ENCODE results near the gene GNG4.
A peak's percentile ranks its signal among the peaks of the same experiment; 100 is the strongest.
"Not testable (repeated sequence)": the region's sequence is repeated elsewhere in the genome, so short reads cannot be mapped to it uniquely, and the experiment has no call there.

The GNG4 gene

DNA sequence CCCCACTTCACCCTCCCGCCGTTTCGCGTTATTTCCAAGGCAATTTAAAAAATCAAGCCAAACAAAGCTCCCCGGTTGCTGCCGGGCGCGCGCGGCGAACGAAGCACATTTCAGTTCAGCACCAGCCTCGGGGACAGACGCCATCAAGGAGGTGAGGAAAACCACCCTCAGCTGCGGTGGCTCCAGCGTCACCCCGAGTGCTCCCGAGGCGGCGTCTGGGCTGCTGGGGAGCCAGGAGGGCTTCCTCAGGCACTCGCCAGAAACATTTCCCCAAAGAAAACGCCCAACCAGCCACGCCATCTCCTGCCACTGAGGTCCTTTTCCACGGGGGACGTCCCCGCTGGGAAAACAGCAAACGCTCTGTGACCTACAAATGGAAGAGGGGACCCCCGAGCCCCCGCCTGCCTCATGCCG is 623 bp downstream of the GNG4 start:
- DNase-seq (ENCODE audit: low read depth), result peak; percentile 46

- DNase-seq (ENCODE audit: low read depth), result no peak
Measured at GRCh38 chr1:235648407-235648907, 1.1 kb downstream of the GNG4 start.

DNA sequence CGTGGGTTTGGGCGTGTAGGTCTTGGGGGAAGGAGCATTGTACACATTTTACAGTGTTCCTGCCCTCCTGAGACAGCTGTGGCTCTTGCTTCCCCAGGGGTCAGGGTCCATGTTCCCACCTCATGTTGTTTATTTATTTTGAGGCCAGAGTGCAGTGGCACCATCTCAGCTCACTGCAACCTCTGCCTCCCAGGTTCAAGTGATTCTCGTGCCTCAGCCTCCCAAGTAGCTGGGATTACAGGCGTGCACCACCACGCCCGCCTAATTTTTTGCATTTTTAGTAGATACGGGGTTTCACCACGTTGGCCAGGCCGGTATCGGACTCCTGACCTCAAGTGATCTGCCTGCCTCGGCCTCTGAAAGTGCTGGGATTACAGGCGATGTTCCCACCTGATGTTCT is 2.0 kb downstream of the GNG4 start:
- not testable (repeated sequence) for DNase-seq (ENCODE audit: low read depth)

GRCh38 chr1:235646463-235646862 is 3.1 kb downstream of the GNG4 start:
- no peak for DNase-seq (ENCODE audit: low read depth)

GRCh38 chr1:235644693-235645305 is 4.8 kb downstream of the GNG4 start:
- DNase-seq (ENCODE audit: low read depth), result no peak

GRCh38 chr1:235643837-235644692 is 5.5 kb downstream of the GNG4 start:
- no peak for DNase-seq (ENCODE audit: low read depth)

DNA sequence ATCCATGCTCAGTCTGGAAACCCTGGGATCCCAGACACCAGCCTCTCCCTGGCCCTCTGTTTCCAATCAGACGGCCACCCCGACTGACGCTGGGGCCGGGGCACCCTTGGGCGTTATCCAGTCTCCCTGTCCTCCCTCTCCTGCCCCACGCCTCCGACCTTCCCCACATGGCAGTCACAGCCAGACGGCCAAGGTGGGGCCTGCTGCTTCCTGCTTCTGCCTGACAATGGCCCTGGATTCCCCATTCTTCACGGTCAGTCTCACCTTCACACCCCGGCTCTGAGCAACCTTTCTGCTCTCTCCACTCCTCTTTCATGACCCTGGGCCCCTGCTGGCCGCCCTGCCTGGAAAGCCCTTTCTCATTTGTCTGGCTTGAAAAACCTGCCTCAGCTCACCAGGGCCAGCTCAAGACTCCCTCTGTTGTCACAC is 6.6 kb downstream of the GNG4 start:
- DNase-seq (ENCODE audit: low read depth), result no peak

DNA sequence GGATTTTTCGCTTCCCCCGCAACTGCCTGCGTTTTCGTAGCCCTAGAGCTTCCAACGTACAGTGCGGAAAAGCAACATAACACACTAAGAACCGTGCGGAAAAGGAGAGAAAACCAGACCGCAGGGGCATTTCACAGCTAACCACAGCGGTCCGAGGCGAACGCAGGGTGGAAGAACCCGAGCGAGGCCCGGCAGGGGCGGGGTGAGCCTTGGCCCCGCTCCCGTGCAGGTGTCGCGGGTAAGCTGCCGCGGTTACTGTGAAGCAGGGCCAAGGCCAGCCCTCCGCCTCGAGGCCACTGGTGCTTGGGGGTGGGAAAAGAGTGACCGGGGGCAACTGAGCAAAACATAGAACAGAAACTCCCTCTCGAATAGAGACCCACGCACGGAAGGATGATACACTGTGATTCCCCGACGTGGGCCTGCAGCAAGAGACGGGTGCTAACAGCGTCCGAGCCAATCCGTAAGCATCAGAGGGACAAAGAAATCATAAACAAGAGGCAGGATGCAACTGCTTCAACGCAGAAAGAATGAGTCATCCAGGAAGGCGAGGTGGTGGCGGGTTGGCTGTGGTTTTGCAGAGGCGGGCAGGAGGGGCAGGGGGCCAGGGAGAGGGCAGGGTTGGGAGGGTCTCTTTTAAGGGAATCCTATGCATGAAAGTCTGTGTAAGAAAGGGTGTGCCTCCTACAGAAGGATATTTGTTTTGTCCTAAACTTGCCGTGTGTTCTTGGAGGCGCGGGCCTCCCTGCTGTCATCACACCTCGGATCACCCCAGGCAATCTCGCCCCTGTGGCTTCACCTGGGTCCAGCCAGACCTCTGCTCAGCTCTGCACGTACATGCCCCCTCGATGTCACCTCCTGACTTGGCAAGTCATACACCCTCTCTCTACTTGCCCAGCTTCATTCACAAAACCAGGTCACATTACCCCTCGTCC is 7.3 kb downstream of the GNG4 start:
- DNase-seq (ENCODE audit: low read depth), result no peak

DNA sequence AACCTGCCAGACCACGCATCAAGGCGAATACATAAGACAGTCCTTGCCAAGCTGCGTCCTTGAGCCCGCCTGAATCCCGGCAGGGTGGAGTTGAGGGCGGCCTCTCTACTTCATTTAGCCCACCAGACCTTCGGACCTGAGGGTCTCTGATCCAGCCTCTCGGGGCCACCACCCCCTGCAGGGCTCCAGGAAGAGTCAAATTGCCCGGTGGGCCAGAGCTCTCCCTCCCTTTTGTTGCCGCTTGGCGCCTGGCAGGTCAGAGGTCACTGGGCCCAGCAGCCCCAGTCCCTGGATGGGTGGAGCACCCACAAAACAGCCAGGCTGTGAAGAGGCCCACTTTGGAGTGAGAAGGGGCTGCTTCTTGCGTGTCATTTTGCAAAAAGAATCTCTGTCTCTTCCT is 9.0 kb downstream of the GNG4 start:
- no peak for DNase-seq (ENCODE audit: low read depth)

GRCh38 chr1:235639226-235640205 is 10.1 kb downstream of the GNG4 start:
- DNase-seq (ENCODE audit: low read depth), result no peak

DNA sequence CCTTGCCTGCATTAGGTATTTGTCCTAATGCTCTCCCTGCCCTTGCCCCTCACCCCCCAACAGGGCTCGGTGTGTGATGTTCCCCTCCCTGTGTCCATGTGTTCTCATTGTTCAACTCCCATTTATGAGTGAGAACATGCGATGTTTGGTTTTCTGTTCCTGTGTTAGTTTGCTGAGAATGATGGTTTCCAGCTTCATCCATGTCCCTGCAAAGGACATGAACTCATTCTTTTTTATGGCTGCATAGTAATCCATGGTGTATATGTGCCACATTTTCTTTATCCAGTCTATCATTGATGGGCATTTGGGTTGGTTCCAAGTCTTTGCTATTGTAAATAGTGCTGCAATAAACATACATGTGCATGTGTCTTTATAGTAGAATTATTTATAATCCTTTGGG is 11.0 kb downstream of the GNG4 start:
- DNase-seq (ENCODE audit: low read depth), result not testable (repeated sequence)

GRCh38 chr1:235637756-235638534 is 11.6 kb downstream of the GNG4 start:
- DNase-seq (ENCODE audit: low read depth), result no peak

DNA sequence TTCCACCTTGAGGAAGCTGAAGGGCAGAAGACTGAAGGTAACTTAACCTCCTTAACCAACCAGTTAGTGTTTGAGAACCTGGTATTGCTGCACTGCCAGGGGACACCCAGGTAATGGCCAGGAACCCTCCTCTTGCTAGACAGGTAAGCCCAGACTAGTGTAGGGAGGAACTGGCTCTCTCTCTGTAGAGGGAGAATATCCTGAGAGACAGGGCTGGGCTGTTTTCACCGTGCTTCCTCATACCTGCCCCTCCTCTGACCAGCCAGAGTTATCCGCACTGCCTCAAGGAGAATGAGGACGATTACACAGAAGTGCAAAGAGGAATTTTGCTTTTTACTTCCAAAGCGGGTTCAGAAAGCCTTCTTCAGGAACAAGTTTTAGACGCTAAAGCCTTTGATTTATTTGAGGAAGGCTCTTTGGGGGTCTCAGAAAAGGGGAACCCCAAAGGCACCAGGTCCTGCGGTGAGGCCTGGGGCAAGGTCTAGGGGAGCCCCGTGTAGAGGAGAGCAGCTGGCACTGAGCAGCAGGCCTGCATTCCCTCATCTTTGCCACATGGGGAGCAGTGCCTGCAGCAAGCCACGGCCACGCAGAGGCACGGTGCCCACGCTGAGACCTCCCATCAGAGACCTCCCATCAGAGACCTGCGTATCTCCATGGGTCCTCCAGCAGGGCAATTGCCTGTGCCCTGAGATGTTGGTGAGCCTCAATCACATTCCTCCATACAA is 13.5 kb downstream of the GNG4 start:
- no peak for DNase-seq (ENCODE audit: low read depth)

DNA sequence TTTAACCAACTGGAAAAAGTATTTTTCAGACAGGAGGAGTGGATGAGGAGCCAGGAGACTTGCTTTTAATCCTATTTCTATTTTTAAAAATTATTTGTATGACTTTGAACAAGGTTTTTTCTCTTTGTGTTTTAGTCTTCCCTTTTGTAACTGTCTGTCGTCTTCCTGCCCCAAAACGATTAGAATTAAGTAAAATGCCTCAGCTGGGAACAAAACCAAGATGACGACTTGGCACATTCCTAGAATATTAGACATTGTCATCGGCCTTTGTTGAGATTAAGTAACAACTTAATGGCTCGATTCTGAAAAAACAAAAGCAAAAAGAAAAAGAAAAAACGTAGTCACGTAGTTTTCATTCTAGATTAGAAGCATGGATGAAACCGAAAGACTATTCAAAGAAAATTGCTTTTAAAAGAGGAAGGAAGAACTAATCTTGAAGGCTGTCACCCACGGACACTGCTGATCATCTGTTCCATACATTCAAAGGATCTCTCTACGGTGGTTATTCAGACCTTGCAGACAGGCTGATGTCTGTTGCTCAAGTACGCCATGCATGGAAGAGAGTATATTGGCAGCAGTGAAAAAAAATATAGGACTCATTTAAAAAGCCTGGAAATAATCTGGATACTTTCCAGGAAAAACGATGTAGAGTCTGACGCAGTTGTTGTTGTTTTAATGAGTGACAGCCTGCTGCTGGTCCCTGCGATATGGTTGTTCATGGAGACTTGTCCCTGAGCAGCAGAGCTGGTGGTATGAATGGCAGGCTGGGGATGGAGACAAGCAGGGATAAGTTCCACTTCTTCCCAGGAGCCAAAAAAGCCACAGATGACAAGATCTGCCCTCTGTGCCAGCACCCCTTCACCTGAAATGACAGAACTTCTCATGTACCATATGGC is 16.8 kb downstream of the GNG4 start:
- peak; percentile 56 for DNase-seq (ENCODE audit: low read depth)

- DNase-seq (ENCODE audit: low read depth), result no peak
Measured at GRCh38 chr1:235631816-235632215, 17.8 kb downstream of the GNG4 start.

DNA sequence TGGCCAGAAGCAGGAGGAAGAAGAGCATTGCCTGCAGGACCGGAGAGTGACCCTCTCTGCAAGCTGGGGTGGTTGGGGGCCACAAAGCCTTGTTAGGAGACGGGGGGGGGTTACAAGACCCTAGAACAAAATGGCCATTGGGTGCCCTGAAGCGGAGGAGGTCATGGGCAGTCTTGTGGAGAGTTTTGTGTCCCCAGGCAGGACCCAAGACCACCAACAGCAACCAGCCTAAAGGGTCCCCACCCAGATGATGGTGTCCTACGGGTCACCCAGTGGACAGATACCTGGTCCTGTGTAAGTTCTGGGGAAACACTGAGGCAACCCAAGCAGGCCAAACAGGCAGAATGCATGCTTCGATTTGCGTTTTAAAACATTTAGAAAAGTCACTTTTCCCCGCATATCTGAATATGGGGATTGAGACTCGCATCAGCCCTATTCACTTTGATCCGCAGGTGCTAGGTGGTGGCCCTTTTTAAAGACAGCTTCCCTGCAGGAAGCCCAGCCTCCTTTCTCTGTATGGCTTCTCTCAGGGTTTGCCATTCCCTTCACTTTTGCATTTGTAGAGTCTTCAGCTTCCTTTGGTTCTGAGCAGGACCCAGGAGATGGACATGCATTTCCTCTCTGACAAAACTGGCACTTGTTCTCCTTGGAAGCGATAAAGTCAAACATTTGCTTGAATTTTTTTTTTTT is 21.1 kb downstream of the GNG4 start:
- no peak for DNase-seq (ENCODE audit: low read depth)

GRCh38 chr1:235625831-235626230 is 23.8 kb downstream of the GNG4 start:
- DNase-seq (ENCODE audit: low read depth), result no peak

- no peak for DNase-seq (ENCODE audit: low read depth)
Measured at GRCh38 chr1:235625340-235625739, 24.2 kb downstream of the GNG4 start.
